Kidney epithelial cell (primary cell): ENCODE results near the gene TTC29. TPM values are rescaled to one million over a fixed set of nuclear protein-coding genes. Genes with fewer than 3 reads are reported as not detected.

ENCODE experiments used
- DNase-seq: peaks from one replicate; pipeline ENCODE4 v3.0.0-alpha.2; 2010; ENCODE audit warnings: low read depth
- H3K27me3 ChIP-seq: 2 replicates; pipeline ENCODE4 v1.6.0; 2011; ENCODE audit warnings: low read length; ENCODE audit not compliant: control insufficient read depth, insufficient read depth
- H3K36me3 ChIP-seq: 2 replicates; pipeline ENCODE4 v1.5.1; 2011; ENCODE audit warnings: low read length; ENCODE audit not compliant: control insufficient read depth, insufficient read depth
- H3K4me3 ChIP-seq: 2 replicates; pipeline ENCODE4 v1.5.1; 2011; ENCODE audit warnings: low read depth, mild to moderate bottlenecking, control low read depth, low read length
- total RNA-seq: library from RNA; depleted of rRNA; stranded (reverse); fragments of >200 nt; gene quantifications from 2 replicates; pipeline ENCODE4 v1.2.3, GENCODE V29; 2015
- TF ChIP-seq, protein P1 (sequence below): IDR thresholded peaks from 2 replicates; pipeline ENCODE4 v1.5.1; 2011; ENCODE audit warnings: mild to moderate bottlenecking, moderate library complexity, low read length, control low read depth, inconsistent platforms; ENCODE audit not compliant: insufficient read depth, poor library complexity, severe bottlenecking

Gene TTC29
- total RNA-seq, 1 donor from 2014 or later, result 0.79 TPM

- TF ChIP-seq, protein P1, sequence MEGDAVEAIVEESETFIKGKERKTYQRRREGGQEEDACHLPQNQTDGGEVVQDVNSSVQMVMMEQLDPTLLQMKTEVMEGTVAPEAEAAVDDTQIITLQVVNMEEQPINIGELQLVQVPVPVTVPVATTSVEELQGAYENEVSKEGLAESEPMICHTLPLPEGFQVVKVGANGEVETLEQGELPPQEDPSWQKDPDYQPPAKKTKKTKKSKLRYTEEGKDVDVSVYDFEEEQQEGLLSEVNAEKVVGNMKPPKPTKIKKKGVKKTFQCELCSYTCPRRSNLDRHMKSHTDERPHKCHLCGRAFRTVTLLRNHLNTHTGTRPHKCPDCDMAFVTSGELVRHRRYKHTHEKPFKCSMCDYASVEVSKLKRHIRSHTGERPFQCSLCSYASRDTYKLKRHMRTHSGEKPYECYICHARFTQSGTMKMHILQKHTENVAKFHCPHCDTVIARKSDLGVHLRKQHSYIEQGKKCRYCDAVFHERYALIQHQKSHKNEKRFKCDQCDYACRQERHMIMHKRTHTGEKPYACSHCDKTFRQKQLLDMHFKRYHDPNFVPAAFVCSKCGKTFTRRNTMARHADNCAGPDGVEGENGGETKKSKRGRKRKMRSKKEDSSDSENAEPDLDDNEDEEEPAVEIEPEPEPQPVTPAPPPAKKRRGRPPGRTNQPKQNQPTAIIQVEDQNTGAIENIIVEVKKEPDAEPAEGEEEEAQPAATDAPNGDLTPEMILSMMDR, result no peak
- H3K36me3 ChIP-seq, result no peaks in the 10 kb centered on the region
- H3K4me3 ChIP-seq, result no peak overlapping the region
- no peak for DNase-seq
- H3K27me3 ChIP-seq, result no peaks in the 10 kb centered on the region
These were observed 151.9 kb downstream of the TTC29 start for GRCh38 chr4:146793727-146794126.

GRCh38 chr4:146791439-146791838, 154.2 kb downstream of the TTC29 start:
- Histone ChIP-seq H3K36me3 (no peaks in the 10 kb centered on the region), H3K4me3 (no peak overlapping the region), H3K27me3 (no peaks in the 10 kb centered on the region)
- no peak for DNase-seq
- TF ChIP-seq, protein P1, result no peak

- DNase-seq, result no peak
- no peaks in the 10 kb centered on the region for H3K27me3 ChIP-seq
- no peak overlapping the region for H3K4me3 ChIP-seq
- TF ChIP-seq, protein P1, result no peak
- no peaks in the 10 kb centered on the region for H3K36me3 ChIP-seq
These were observed 155.1 kb downstream of the TTC29 start for GRCh38 chr4:146790515-146790914.

- TF ChIP-seq, protein P1, result no peak
- H3K27me3 ChIP-seq, result no peaks in the 10 kb centered on the region
- no peak overlapping the region for H3K4me3 ChIP-seq
- DNase-seq, result no peak
- no peaks in the 10 kb centered on the region for H3K36me3 ChIP-seq
These were observed 157.9 kb downstream of the TTC29 start for GRCh38 chr4:146787731-146788130.

DNA sequence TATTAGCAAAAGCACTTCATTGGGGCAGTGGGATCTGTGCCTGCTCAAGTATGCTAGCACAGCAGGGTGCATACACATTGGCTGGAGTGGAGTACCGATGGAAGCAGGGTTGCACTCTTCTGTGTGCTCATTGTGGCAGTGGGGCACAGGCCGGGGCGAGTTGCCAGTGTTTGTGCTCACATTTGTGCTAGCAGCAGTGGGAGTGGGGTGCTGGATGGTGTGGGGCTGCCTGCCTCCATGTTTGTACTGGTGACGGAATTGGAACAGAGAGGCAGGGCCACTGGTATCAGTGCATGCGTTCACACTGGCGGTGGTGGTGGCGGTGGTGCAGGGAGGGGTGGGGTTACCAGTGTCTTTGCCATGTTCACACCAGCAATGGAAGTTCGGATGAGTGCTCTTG, 169.0 kb downstream of the TTC29 start:
- no peaks in the 10 kb centered on the region for H3K36me3 ChIP-seq
- TF ChIP-seq, protein P1, result no peak
- H3K4me3 ChIP-seq, result no peak overlapping the region
- no peaks in the 10 kb centered on the region for H3K27me3 ChIP-seq
- DNase-seq, result no peak

DNA sequence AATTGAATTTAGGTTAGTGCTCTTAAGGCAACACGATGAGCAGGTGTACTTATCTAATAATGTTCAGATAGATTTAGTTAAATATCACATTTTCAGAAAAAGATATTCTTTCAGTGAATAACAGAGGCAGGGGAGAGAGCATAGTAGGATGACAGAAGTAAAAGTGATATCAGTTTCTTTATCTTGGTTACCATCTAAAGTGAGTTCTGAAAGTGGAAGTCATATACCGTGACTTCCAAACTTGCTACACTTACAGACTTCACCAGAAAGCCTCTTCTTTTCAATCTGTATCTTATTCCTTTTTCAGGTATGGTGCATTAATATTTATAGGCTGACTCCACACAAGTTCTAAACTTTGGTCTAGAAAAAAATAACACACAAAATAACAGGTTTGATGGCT, 182.1 kb downstream of the TTC29 start:
- no peak for DNase-seq
- no peak overlapping the region for H3K4me3 ChIP-seq
- no peaks in the 10 kb centered on the region for H3K27me3 ChIP-seq
- TF ChIP-seq, protein P1, result no peak
- H3K36me3 ChIP-seq, result no peaks in the 10 kb centered on the region
